Measurements from ENCODE around the gene TRIM72.
"Not testable (repeated sequence)": the region's sequence is repeated elsewhere in the genome, so short reads cannot be mapped to it uniquely, and the experiment has no call there.

TRIM72 gene, protein sequence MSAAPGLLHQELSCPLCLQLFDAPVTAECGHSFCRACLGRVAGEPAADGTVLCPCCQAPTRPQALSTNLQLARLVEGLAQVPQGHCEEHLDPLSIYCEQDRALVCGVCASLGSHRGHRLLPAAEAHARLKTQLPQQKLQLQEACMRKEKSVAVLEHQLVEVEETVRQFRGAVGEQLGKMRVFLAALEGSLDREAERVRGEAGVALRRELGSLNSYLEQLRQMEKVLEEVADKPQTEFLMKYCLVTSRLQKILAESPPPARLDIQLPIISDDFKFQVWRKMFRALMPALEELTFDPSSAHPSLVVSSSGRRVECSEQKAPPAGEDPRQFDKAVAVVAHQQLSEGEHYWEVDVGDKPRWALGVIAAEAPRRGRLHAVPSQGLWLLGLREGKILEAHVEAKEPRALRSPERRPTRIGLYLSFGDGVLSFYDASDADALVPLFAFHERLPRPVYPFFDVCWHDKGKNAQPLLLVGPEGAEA

DNA sequence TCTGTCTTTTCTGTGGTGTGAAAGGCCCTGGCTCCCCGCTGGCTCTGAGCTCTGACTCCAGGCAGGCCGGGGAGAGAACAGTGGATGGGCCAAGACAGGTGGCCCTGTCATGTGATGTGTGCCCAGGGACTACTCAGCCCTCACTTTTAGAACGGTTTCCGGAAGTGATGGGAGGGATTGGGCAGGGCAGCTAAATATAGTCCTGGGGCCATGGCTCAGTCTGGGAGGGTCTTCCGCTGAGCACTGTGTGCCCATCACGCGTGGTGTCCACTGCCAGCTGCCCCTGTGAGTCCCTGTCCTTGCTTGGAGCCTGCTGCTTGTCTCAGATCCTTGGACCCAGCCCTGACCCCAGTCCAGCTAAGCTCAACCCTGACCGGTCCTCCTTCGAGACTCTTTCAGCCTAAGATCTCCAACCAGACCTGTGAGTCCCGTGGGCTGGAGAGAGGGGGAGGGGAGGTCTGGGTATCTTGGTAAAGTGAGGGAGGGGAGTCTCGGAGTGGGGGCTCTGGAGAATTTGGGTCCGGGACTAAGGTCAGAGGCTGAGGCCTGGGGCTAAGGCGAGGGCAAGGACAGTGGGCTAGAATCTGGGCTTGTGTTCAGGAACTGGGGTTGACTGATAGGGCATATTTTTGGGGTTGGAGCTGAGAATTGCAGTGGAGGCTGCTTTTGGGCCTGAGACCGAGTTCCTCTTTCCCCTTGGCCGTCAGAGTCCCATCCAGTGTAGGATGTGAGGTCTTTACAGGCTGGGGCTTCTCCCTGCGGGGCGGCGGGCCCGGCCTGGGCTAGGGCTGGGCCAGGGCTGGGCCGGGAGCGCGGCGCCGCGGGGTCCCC lies at the start of gene TRIM72:
TRIM72 (plus strand) TSS at position 243 of the 831 bp plus-strand sequence. CDS start 620 bp downstream, outside the sequence.
- peak; percentile 1 for DNase-seq (ENCODE audit: low spot score)

DNA sequence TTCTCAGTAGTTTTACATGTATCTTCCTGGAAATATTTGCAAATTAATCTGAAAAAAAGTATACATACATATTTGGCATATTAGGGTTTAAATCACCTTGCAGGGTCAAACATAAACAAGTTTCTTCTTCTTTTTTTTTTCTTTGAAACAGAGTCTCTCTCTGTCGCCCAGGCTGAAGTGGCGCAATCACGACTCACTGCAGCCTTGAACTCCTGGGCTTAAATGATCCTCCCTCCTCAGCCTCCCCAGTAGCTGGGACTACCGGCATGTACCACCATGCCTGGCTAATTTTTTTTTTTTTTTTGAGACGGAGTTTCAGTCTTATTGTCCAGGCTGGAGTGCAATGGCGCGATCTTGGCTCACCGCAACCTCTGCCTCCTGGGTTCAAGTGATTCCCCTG lies 46.6 kb upstream of the TRIM72 start:
- DNase-seq (ENCODE audit: low spot score): no peak

DNA sequence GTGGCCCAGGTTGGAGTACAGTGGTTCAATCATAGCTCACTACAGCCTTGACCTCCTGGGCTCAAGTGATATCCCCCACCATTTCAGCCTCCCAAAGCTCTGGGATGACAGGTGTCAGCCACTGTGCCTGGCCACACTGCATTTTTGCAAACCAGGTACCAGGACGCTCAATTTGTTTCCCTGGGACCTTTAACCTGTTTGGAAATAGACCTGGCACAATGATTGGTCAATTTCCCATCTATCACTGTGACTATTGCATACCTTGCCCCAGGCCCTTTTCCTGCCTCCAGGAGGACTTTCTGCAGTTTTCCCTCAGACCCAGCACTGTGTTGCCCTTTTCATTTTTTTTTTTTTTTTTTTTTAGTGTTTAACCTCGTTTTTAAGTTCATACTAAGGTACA lies 45.1 kb upstream of the TRIM72 start:
- no peak for DNase-seq (ENCODE audit: low spot score)

DNA sequence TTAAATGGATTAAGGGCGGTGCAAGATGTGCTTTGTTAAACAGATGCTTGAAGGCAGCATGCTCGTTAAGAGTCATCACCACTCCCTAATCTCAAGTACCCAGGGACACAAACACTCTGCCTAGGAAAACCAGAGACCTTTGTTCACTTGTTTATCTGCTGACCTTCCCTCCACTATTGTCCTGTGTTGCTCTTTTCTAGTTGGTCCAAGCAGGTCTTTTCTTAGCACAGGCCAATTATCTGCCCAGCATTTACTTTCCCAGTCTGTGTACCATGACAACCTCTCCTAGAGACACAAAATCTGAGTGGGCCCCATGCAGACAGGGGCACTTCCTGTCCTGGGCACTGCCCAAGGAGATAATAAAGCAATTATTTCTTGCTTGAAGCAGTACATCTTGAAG lies 43.9 kb upstream of the TRIM72 start:
- DNase-seq (ENCODE audit: low spot score): not testable (repeated sequence)

DNA sequence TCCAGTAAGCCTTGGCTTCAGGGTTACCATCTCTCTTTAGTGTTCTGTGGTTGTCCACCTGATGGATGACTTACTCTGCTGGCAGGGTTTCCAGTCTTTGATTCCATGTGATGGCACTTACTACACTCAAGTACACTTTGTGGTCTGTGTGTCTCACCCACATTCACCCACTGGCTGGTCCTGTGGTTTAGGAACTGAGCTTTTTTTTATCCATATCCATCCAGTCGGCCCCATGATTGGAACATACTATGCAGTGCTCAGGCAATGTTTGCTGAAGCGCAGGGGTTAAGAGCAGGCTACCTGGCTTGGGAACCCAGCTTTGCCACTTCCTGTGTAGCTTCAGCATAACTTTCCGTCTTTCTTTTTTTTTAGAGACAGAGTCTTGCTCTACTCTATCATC lies 36.8 kb upstream of the TRIM72 start:
- no peak for DNase-seq (ENCODE audit: low spot score)

DNA sequence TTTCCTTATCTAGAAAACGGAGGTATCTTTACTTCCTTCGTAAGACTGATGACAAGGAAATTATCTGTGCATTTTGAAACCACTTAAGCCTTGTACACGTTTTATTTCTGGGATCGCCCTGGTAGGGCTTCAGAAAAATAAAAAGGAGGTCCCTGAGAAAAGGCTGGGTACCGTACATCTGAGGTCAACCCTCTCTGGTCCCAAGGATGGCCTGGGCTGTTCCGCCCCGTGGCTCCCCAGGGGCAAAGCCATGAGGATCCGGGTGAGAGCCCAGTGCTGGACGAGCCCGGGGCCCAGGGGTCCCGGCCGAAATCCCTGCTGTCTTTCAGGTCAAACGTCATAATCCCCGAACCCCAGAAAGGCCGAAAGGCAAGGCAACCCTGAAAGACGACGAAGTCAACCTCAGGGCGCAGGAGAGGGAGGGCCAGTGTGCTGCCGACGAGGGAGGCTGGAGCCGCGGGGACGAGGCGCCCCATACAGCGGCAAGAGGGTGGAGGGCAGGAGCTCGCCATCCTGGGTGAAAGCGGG lies 34.6 kb upstream of the TRIM72 start:
- no peak for DNase-seq (ENCODE audit: low spot score)

DNA sequence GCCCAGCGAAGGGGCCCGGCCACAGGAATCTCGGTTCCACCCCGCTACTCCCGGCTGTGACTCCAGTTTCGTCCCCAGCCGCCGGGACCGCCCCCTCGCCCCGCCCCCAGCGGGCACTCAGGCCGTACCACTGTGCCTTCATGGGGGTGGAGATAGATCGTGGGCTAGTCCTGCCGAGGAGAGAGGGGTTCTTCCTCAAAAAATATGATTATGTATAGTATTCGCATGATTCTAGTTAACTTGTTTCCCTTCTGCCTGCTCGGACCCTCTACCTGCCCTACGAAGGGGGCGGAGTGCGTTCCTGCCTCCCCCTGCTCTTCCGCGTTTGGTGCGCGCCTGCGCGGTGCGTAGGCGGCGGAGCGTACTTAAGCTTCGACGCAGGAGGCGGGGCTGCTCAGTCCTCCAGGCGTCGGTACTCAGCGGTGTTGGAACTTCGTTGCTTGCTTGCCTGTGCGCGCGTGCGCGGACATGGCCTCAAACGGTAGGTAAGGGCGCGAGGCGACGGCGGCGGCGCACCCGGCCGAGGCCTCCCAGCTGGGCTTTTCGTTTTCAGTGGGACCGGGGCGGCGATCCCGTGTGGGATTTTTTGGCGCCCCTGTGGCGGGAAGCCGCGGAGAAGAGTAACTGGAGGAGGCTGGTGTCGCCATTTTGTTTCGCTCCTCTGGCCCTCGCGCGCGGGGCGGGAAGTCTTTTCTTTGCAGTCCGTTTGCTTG lies 34.0 kb upstream of the TRIM72 start, which contains the start of gene FUS:
FUS (plus strand) TSS at position 393 of the 713 bp plus-strand sequence; CDS start at position 469, 76 bp downstream.
- peak; percentile 99 for DNase-seq (ENCODE audit: low spot score)

DNA sequence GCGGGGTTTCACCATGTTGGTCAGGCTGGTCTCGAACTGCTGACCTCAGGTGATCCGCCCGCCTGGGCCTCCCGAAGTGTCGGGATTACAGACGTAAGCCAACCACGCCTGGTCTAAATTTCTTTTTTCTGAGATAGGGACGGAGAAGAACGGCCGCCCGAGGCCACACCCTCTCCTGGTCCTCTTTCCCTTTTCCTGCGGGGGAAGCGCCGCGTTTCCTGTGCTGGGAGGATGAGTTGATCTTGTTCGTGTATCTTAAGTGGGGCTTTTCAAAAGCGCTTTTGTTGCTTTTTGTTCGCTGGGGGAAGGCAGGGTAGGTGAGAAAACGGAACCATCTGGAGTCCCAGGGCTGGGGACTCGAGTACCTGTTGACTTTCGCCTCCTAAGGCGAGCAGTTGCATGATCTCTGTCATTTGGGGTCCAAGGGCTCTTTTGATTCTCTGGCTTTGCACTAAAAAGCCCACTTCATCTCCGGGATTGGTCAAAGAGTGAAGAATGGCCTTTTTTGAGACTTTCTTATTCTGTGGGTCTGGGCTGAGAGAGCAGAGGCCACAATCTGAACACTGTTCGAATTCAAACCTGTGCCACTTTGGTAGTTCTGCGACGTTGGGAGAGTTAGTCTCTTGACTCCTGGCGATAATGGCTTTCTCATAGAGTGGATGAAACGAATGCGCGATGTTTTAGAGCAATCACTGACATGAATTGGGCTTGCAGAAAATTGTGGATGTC lies 32.7 kb upstream of the TRIM72 start:
- DNase-seq (ENCODE audit: low spot score): peak; percentile 65

DNA sequence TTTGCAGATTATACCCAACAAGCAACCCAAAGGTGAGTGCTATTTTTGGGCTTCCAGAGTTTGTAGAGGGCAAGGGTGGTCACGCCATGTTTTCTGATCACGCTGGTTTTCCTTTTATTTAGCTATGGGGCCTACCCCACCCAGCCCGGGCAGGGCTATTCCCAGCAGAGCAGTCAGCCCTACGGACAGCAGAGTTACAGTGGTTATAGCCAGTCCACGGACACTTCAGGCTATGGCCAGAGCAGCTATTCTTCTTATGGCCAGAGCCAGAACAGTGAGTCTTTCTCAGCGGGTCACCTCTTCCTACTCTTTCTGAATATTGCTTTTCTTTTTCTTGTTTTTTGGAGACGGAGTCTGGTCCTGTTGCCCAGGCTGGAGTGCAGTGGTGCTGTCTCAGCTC lies 31.5 kb upstream of the TRIM72 start:
- DNase-seq (ENCODE audit: low spot score): peak; percentile 44

DNA sequence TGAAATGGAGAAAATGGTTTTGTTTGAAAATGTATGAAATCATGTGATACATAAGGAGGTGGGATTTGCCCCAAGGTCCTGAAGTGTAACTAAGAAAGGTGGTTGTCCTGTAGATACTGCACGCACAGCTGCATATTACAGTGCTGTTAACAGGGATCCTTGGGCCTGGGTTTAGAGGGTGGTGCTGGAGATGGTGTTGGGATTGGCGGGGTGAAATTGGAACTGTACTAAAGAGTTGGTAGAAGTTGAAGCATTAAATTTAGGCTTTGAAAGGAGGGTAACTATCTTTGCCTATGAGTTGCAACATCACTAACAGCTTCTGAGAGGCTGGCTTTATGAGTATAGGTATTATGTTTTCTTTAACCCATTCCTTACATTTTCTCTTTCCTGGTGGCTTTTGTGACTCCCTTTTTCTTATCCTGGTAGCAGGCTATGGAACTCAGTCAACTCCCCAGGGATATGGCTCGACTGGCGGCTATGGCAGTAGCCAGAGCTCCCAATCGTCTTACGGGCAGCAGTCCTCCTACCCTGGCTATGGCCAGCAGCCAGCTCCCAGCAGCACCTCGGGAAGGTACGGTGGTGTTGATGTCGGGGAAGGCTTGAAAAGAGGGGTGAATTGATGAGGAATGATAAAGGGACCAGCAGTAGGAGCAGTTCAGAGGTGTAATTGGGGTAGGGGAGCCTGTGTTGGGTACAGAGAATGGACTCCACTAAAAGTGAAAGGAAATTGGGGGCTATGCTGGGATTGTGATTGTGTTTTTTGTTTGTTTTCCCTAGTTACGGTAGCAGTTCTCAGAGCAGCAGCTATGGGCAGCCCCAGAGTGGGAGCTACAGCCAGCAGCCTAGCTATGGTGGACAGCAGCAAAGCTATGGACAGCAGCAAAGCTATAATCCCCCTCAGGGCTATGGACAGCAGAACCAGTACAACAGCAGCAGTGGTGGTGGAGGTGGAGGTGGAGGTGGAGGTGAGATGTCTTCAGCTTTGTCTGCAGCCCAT lies 30.2 kb upstream of the TRIM72 start:
- no peak for DNase-seq (ENCODE audit: low spot score)

DNA sequence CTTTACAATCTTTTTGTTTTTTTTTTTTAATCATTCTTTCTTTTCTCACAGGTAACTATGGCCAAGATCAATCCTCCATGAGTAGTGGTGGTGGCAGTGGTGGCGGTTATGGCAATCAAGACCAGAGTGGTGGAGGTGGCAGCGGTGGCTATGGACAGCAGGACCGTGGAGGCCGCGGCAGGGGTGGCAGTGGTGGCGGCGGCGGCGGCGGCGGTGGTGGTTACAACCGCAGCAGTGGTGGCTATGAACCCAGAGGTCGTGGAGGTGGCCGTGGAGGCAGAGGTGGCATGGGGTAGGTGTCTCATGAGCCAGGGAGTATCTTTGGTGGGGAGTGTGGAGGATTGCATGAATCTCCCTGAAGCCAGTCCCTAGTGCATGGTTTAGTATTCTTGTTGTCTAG lies 29.0 kb upstream of the TRIM72 start:
- no peak for DNase-seq (ENCODE audit: low spot score)

DNA sequence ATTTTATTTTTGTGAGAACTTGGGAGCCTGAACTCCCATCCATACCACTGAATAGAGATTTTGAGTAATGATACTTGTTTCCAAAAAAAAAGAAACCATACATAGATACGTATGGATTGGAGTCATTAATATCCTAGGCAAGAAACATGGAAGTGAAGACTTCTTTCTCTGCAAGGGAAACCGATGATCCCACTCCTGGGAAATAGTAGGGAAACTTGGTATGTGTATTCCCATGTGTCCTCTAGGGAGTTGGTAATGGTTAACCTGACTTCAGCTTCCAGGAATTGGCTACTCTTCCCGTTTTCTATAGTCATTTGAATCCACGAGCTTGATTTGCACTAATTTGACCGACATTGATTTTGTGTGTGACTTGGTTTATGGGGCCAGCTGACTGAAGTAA lies 28.6 kb upstream of the TRIM72 start:
- no peak for DNase-seq (ENCODE audit: low spot score)

DNA sequence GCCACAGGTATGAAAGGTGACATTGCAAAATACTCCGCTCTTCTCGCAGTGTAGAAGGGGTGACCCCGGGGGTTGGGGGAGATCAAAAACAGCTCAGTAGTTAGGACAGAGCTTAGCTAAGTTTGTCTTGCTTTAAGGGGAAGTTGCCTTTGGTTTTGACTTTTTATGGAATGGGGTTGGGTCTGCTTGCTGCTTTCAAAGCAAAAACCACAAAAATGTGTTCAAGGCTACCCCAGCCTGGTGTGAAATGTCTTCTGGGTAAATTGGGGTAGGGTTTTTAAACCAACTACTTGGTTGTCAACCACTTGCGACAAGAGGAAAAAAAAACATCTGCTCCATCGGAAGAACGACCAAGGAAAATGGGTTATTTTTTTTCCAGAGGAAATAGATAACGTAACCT lies 27.7 kb upstream of the TRIM72 start:
- no peak for DNase-seq (ENCODE audit: low spot score)

DNA sequence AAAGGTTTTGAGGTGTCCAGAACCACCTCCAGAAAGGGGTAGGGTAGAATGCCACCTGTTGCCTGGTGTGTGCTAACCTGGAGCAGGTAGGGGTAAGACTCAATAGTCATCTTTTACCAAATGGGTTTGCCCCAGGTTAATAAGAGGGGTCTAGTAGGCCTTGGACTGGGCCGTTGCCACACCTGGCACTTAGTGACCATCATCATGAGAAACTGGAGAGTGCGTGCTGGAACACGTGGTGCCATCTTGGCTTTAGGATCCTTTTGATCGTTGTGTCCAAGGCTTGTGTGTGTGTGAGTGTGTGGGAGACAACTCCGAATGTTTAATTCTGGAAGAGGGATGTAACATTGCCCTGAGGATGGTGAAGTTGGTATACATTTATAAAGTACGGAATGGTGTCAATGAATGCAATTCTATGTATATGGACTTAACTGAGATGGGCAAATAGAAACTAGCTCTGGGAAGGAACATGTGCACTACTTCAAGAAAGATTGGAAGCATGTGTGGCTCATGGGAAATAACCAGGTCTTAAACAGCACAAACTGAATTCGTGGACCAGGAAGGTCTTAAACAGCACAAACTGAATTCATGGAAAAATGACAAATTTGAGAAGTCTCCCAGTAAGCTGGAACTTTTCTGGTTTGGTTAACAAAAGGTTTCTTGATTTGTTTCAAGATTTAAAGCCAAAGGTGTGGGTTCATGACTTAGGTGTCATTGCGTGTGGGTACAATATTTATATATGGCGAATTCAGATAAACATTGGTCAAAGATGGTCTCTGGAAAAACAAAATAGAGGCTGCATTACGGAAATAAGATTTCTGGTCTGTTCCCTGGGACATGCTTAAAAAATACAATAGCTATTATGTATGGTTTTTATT lies 26.8 kb upstream of the TRIM72 start:
- no peak for DNase-seq (ENCODE audit: low spot score)

DNA sequence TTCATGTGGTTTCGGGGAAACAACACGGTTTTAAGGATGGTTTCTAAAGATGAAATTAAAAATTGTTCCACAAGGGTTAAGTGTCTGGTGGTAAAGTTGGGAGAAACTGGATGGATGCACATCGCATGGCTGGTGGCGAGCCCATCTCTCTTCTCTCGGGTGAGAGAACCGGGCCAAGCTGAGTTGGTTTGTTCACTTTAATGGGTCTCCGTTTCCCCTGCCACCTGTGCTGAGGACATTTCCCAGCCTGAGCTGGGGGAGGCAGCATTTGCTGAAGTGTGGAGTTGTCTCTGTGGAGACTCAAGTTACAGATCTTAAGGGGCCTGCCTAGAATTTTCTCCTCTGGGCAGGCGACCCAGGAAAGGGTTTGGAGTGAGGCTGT lies 26.1 kb upstream of the TRIM72 start:
- DNase-seq (ENCODE audit: low spot score): no peak

DNA sequence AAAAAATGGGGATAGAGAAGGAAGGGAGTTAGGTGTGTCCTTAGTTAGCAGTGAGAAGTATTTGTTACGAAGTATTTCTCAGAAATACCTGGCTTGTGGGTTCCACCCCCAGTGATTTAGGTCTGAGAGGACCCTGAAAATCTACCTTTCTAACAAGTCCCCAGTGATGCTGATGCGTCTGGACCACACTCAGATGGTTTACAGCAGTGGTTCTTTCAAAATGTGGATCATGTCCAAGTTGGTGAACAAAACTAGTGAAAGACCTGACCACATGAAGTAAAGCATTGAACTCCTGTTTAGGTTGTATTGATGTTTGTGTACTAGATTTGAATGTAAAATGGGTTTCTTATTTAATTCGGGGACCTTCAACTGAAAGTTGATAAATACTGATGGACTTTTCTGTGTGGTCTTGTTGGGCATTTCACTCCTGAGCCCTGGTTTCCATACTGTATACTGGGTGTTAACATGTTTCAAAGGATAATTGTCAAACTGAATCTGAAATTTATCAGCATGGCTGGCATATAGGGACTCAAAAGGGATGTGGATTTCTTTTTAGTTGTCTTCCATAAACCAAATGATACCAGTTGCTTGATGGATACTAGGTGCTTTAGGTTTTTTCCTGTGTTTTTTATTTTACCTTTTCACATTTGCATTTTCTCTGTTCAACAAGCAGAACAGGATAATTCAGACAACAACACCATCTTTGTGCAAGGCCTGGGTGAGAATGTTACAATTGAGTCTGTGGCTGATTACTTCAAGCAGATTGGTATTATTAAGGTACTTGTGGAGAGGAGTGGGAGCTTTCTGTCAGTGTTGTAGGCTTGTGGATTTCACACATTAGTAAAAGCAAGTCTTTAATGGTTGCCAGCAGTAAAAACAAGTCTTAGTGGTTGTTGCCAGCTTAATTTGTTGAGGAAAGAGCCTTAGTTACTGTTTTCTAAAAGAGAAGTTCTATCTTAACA lies 25.2 kb upstream of the TRIM72 start:
- no peak for DNase-seq (ENCODE audit: low spot score)

DNA sequence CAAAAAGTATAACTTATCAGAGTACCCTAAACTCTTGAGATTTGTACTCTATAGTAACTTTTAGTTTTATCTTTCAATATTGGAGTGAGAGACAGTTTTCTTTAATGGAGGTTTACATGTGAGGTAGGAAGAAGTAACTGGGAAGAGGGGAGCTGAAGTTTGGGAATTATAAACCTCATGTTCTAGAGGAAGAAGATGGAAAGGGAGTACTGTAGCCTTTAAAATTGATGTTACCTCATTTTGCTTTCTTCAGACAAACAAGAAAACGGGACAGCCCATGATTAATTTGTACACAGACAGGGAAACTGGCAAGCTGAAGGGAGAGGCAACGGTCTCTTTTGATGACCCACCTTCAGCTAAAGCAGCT lies 24.5 kb upstream of the TRIM72 start:
- DNase-seq (ENCODE audit: low spot score): no peak

DNA sequence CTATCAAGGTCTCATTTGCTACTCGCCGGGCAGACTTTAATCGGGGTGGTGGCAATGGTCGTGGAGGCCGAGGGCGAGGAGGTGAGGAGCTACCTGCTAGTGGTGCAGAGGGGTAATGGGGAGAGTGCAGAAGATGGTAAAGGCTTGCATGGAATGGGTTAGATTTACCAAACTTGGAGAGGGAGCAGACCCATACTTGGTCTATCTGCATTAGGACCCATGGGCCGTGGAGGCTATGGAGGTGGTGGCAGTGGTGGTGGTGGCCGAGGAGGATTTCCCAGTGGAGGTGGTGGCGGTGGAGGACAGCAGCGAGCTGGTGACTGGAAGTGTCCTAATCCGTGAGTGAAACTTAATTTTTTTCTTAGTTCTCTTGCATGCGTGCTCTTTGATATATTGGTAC lies 23.9 kb upstream of the TRIM72 start:
- no peak for DNase-seq (ENCODE audit: low spot score)
